GM10266 (cell line): Measurements from ENCODE around the gene TAS2R40.
"Not testable (repeated sequence)": the region's sequence is repeated elsewhere in the genome, so short reads cannot be mapped to it uniquely, and the experiment has no call there.

Source experiments
- DNase-seq: peaks from one replicate; pipeline ENCODE4 v3.0.0; 2012; ENCODE audit errors: extremely low spot score
- TF ChIP-seq, protein P1 (sequence below): IDR thresholded peaks from 2 replicates; pipeline ENCODE4 v1.5.1; 2012; ENCODE audit warnings: mild to moderate bottlenecking, low read depth; ENCODE audit not compliant: control insufficient read depth, insufficient read depth; ENCODE audit errors: missing control alignments

The TAS2R40 gene

GRCh38 chr7:143188994-143189393, 32.8 kb upstream of the TAS2R40 start:
- DNase-seq: no peak
- TF ChIP-seq, protein P1, sequence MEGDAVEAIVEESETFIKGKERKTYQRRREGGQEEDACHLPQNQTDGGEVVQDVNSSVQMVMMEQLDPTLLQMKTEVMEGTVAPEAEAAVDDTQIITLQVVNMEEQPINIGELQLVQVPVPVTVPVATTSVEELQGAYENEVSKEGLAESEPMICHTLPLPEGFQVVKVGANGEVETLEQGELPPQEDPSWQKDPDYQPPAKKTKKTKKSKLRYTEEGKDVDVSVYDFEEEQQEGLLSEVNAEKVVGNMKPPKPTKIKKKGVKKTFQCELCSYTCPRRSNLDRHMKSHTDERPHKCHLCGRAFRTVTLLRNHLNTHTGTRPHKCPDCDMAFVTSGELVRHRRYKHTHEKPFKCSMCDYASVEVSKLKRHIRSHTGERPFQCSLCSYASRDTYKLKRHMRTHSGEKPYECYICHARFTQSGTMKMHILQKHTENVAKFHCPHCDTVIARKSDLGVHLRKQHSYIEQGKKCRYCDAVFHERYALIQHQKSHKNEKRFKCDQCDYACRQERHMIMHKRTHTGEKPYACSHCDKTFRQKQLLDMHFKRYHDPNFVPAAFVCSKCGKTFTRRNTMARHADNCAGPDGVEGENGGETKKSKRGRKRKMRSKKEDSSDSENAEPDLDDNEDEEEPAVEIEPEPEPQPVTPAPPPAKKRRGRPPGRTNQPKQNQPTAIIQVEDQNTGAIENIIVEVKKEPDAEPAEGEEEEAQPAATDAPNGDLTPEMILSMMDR: no peak

GRCh38 chr7:143193880-143194279, 28.0 kb upstream of the TAS2R40 start:
- no peak for DNase-seq
- TF ChIP-seq, protein P1: no peak

- no peak for DNase-seq
- TF ChIP-seq, protein P1: no peak
These were observed 22.8 kb upstream of the TAS2R40 start for GRCh38 chr7:143199040-143199439.

DNA sequence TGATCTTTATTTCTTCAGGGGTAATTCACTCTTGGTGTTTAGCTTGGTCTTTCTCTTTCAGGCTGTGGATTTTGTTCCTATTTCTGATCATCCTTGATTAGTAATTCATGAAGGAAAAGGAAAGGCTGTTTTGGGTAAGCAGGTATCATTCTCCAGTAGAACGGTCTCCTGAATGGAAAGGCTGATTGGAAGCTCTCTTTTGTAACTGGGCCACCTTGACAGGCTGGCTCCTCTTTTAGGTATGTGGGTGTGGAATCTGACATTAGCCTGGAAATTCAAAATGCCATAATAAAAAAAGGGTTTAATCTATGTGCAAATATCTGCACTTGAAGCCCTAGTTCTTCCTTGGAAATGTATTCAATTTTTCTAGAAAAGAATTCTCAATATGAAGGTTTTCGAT, 19.7 kb upstream of the TAS2R40 start:
- TF ChIP-seq, protein P1: no peak
- no peak for DNase-seq

GRCh38 chr7:143203386-143203785, 18.5 kb upstream of the TAS2R40 start:
- DNase-seq: no peak
- TF ChIP-seq, protein P1: no peak

DNA sequence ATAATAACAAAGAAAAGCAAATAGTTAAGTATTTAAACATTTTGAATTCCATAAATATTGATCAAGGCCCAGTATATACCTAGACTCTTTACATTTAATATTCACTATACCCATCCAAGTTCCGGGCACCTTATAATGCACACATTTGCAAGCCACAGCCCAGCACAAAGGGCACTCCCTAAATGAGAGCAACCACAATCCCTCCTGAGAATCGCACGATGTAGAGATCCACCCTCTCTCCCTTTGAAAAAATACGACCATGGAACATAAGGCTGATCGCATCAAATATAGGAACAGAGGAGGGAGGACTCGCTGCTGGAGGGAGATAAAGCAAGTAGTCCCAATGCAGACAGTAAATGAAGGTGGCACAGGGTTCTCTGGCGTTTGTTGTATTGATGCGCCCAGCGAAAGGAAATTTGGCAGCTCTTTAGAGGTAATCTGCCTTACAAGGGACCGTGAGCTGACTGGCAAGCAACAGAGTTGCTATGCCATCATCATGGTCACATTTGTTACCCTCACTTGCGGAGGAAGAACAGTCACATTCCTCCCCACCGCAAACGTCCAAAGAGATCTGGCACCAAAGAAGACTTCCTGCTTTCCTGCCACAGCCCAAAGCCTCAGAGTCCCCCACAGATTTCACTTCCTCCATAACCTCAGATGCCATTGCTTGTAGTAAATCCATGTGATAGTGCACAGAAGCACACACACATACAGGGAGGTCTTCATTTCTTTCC, 16.1 kb upstream of the TAS2R40 start:
- DNase-seq: no peak
- TF ChIP-seq, protein P1: no peak

DNA sequence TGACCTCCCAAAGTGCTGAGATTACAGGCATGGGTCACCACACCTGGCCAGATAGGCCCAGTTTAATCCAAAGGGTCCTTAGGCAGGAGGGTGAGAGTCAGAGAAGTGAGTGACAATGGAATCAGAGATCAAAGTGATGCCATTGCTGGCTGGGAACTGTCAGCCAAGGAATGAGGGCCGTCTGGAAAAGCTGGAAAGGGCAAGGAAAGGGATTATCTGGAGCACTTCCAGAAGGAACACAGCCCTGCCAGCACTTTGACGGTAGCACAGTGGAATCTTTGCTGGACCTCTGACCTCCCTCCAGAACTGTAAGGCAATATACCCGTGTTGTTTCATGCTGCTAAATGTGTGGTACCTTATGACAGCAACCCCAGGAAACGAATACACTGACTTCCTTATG, 11.3 kb upstream of the TAS2R40 start:
- TF ChIP-seq, protein P1: no peak
- DNase-seq: no peak

- not testable (repeated sequence) for DNase-seq
These were observed 8.4 kb upstream of the TAS2R40 start for GRCh38 chr7:143213478-143213877.
